A549 (cell line): ENCODE measurements around the gene ORM1. TPM values are rescaled to one million over a fixed set of nuclear protein-coding genes. Genes with fewer than 3 reads are reported as not detected.
A peak's percentile ranks its signal among the peaks of the same experiment; 100 is the strongest.

Experiments
- ATAC-seq, 2 experiments: fragments of 200-7000 bp in 1 of 2; fragments of >200 bp in 1 of 2; cut with Nextera tagmentation in 1 of 2; cut with Tn5 transposase in 1 of 2; 3 replicates each; pipeline versions ENCODE4 v1.8.0 to v1.9.1; 2018 to 2020; ENCODE audit warnings: mild to moderate bottlenecking in 1 of 2, moderate library complexity in 1 of 2
- CTCF ChIA-PET: fragments of 300-600 bp; sonication (Branson Sonifier 250); formaldehyde crosslinking; extraction: SDS; loops from one replicate; lab custom pipeline; 2021; ENCODE audit warnings: antibody characterized with exemption, inconsistent platforms; lab: Yijun Ruan, JAX
- POLR2A ChIA-PET: fragments of 350-600 bp; formaldehyde crosslinking; extraction: SDS; loops from one replicate; lab custom pipeline; 2021; ENCODE audit warnings: antibody characterized with exemption, inconsistent platforms; lab: Yijun Ruan, JAX
- DNase-seq, 2 experiments: peaks; one replicate each; pipeline versions ENCODE4 v3.0.0 to v3.0.0-alpha.2; 2011 to 2016; ENCODE audit warnings: low read depth in 1 of 2, low spot score in 1 of 2
- FAIRE-seq: peaks from 2 replicates; lab custom pipeline; 2011; peaks lifted over from hg19 to GRCh38; lab: Jason Lieb, UNC
- H3K27ac ChIP-seq, 2 experiments: fragments of >200 bp; sonication (Bioruptor Twin); formaldehyde crosslinking; 3 replicates each; pipeline ENCODE4 v1.5.1; 2016 to 2017
- H3K4me1 ChIP-seq: fragments of >200 bp; sonication (Bioruptor Twin); formaldehyde crosslinking; 3 replicates; pipeline ENCODE4 v1.6.1; 2016
- H3K4me2 ChIP-seq: fragments of >200 bp; sonication (Bioruptor Twin); formaldehyde crosslinking; 3 replicates; pipeline ENCODE4 v1.6.1; 2016
- H3K4me3 ChIP-seq: fragments of >200 bp; sonication (Bioruptor Twin); formaldehyde crosslinking; 3 replicates; pipeline ENCODE4 v1.5.1; 2016
- H3K9me3 ChIP-seq: fragments of >200 bp; sonication (Bioruptor Twin); formaldehyde crosslinking; 3 replicates; pipeline ENCODE4 v1.6.1; 2016
- BHLHE40 ChIP-seq: IDR thresholded peaks from 2 replicates; pipeline ENCODE4 v1.6.1; 2012; ENCODE audit warnings: low read depth, low read length, inconsistent platforms
- CEBPB ChIP-seq, 2 experiments: fragments of >200 bp in 1 of 2; sonication (Bioruptor Twin) in 1 of 2; formaldehyde crosslinking in 1 of 2; IDR thresholded peaks; 2 replicates each; pipeline ENCODE4 v1.6.1; 2012 to 2016
- CHD2 ChIP-seq: fragments of 150-350 bp; IDR thresholded peaks from 2 replicates; pipeline ENCODE4 v1.6.1; 2014; ENCODE audit warnings: low read length; ENCODE audit not compliant: partially characterized antibody
- EP300 ChIP-seq, 2 experiments: fragments of >200 bp; sonication (Bioruptor Twin); formaldehyde crosslinking; IDR thresholded peaks; 2 replicates in 1 of 2; 3 replicates in 1 of 2; pipeline ENCODE4 v1.6.1; 2016 to 2017
- HOXB13 ChIP-seq: fragments of 250-450 bp; sonication (Bioruptor Pico); IDR thresholded peaks from 2 replicates; pipeline ENCODE4 v1.5.0; 2020; ENCODE audit warnings: low read depth, mild to moderate bottlenecking, moderate library complexity
- JUNB ChIP-seq: fragments of >200 bp; sonication (Bioruptor Twin); formaldehyde crosslinking; IDR thresholded peaks from 2 replicates; pipeline ENCODE4 v1.6.1; 2016
- MAFK ChIP-seq: fragments of 450-650 bp; IDR thresholded peaks from 2 replicates; pipeline ENCODE4 v1.6.1; 2014; ENCODE audit not compliant: partially characterized antibody
- MYC ChIP-seq: IDR thresholded peaks from 2 replicates; pipeline ENCODE4 v1.6.1; 2012; ENCODE audit warnings: mild to moderate bottlenecking, inconsistent platforms, low read length, improper control_type of control experiment, borderline replicate concordance
- ZFP36 ChIP-seq: fragments of 450-650 bp; IDR thresholded peaks from 2 replicates; pipeline ENCODE4 v1.6.1; 2014; ENCODE audit warnings: borderline replicate concordance; ENCODE audit not compliant: partially characterized antibody
- WGBS: methylation state at CpG from one replicate; pipeline ENCODE4 v1.1.6; 2017; ENCODE audit errors: missing lambda C conversion rate; 5-methylcytosine and 5-hydroxymethylcytosine counted together
- polyA plus RNA-seq, 4 experiments: library from polyadenylated mRNA; depleted of rRNA in 3 of 4; stranded (reverse); fragments of >200 nt; fragmentation: RNase III in 1 of 4; extraction: RNeasy Plus Mini Kit Qiagen cat#74134 plus additional on column Dnase treatment in 1 of 4; gene quantifications; 2 replicates in 3 of 4; 3 replicates in 1 of 4; pipeline ENCODE4 v1.2.3, GENCODE V29; 2011 to 2017
- TF ChIP-seq, protein P1 (sequence below): fragments of >200 bp; sonication (Bioruptor Twin); formaldehyde crosslinking; IDR thresholded peaks from 3 replicates; pipeline ENCODE4 v1.6.1; 2016
- TF ChIP-seq, protein P2 (sequence below): fragments of 450-650 bp; IDR thresholded peaks from 2 replicates; pipeline ENCODE4 v1.6.1; 2014; ENCODE audit warnings: antibody characterized with exemption
- TF ChIP-seq, protein P3 (sequence below): IDR thresholded peaks from 2 replicates; pipeline ENCODE4 v1.6.1; 2012; ENCODE audit warnings: low read depth, borderline replicate concordance

The ORM1 gene
- polyA plus RNA-seq, 2 of the 4 experiments (the other 2 are of a cell fraction) = 0.12 to 0.19 TPM

DNA sequence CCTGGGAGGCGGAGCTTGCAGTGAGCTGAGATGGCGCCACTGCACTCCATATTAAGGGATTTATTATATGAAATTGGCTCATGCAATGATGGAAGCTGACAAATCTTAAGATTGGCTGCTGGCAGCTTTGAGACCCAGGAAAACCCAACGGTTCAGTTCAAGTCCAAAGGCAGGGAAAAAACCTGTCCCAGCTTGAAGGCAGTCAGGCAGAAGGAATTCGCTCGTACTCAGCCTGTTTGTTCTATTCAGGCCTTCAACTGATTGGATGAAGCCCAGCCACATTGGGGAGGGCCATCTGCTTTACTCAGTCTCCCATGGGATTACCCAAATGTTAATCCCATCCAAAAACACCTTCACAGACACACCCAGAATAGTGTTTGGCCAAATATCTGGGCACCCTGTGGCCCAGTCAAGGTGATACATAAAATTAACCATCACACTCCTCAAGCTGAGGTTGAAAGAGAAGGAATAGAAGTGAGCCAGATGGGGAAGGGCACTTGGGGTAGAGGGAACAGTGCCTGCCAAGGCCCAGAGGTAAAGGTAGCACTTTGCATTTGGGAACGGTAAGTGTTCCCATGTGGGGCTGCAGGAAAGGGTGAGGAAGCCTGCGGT lies 8.5 kb upstream of the ORM1 start:
- DNase-seq = no peak
- CTCF ChIA-PET = interaction anchor here (0.6 to 3.0 kb wide), 12 partner anchors 10 to 633 kb away, joined by 3 to 17 read pairs (median 4); no protein-coding TSS in a partner anchor
- Histone ChIP-seq H3K4me3 (no peak overlapping the region), H3K9me3 (no peaks in the 10 kb centered on the region), H3K4me1 (peaks cover 7% of the 10 kb centered on the region; the same call in 2 of the 3 replicates), H3K4me2 (no peak overlapping the region)
- TF ChIP-seq ZFP36 = no peak
- TF ChIP-seq, all 56 proteins: peak for 0
- FAIRE-seq (no peak), ATAC-seq (peak in 1 of 2 experiments; percentile 49; a peak in 2 of 6 replicates)
- H3K27ac ChIP-seq = no peak overlapping the region
- 79% methylated on average over 7 of the region's 7 CpGs for WGBS
- POLR2A ChIA-PET = no interaction called here

DNA sequence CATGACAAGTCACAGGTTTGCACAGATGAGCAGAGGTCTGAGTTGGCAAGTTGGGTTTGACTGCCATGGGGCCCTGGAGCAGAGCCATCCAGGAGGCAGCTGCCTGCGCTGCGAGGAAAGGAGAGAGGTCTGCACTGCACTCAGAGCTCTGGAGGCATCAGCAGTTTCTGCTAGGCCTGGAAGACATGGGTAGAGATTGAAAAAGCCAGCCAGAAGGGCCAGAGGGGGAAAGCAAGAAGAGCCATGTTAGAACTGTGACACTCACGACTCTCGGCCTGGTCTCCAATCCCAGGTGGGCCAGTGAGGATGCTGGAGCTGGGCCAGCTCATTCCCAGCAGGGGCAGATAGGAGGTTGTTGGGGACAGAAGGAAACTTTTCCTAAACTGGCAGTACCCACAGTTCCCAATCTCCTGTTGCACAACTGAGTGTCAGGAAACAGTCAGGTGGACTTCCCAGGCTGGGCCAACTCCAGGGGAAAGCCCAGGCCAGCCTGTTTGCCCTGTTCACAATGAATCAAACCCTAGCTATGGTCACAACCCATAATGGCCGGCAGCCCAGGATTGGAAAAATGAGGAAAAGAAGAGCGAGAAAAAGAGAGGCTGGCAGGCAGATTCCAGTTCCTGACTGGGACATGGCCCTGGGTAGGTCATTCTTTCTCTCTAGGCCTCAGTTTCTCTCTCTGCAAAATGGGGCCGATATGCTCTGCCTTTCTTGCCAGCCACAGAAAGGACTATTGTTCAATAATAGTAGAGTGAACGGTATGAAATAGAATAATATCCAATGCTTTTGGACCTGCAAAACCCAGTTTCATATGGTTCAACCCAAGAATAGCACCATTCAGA lies 7.8 kb upstream of the ORM1 start:
- POLR2A ChIA-PET = no interaction called here
- Histone ChIP-seq H3K4me3 (no peak overlapping the region), H3K4me2 (no peak overlapping the region), H3K9me3 (no peaks in the 10 kb centered on the region), H3K4me1 (peaks cover 7% of the 10 kb centered on the region; the same call in 2 of the 3 replicates), H3K27ac (no peak overlapping the region)
- DNase-seq = no peak
- CTCF ChIA-PET = interaction anchor here (0.6 to 3.0 kb wide), 8 partner anchors 24 to 633 kb away, joined by 3 to 17 read pairs (median 4); no protein-coding TSS in a partner anchor
- ATAC-seq = peak; percentile 25 to 34; a peak in 3 of 6 replicates
- TF ChIP-seq, protein P1, sequence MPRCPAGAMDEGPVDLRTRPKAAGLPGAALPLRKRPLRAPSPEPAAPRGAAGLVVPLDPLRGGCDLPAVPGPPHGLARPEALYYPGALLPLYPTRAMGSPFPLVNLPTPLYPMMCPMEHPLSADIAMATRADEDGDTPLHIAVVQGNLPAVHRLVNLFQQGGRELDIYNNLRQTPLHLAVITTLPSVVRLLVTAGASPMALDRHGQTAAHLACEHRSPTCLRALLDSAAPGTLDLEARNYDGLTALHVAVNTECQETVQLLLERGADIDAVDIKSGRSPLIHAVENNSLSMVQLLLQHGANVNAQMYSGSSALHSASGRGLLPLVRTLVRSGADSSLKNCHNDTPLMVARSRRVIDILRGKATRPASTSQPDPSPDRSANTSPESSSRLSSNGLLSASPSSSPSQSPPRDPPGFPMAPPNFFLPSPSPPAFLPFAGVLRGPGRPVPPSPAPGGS = no peak
- TF ChIP-seq MAFK = no peak
- TF ChIP-seq, protein P2, sequence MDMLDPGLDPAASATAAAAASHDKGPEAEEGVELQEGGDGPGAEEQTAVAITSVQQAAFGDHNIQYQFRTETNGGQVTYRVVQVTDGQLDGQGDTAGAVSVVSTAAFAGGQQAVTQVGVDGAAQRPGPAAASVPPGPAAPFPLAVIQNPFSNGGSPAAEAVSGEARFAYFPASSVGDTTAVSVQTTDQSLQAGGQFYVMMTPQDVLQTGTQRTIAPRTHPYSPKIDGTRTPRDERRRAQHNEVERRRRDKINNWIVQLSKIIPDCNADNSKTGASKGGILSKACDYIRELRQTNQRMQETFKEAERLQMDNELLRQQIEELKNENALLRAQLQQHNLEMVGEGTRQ = no peak
- no peak for TF ChIP-seq CEBPB (IDR thresholded peaks at IDR 0.05)
- TF ChIP-seq, protein P3, sequence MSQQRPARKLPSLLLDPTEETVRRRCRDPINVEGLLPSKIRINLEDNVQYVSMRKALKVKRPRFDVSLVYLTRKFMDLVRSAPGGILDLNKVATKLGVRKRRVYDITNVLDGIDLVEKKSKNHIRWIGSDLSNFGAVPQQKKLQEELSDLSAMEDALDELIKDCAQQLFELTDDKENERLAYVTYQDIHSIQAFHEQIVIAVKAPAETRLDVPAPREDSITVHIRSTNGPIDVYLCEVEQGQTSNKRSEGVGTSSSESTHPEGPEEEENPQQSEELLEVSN = no peak
- TF ChIP-seq JUNB = no peak
- no peak for TF ChIP-seq MYC
- no peak for TF ChIP-seq EP300 (IDR thresholded peaks at IDR 0.05)
- no peak for TF ChIP-seq CHD2
- no peak for TF ChIP-seq HOXB13 (CRISPR knock-in tag)
- 84% methylated on average over 8 of the region's 8 CpGs for WGBS
- no peak for FAIRE-seq

DNA sequence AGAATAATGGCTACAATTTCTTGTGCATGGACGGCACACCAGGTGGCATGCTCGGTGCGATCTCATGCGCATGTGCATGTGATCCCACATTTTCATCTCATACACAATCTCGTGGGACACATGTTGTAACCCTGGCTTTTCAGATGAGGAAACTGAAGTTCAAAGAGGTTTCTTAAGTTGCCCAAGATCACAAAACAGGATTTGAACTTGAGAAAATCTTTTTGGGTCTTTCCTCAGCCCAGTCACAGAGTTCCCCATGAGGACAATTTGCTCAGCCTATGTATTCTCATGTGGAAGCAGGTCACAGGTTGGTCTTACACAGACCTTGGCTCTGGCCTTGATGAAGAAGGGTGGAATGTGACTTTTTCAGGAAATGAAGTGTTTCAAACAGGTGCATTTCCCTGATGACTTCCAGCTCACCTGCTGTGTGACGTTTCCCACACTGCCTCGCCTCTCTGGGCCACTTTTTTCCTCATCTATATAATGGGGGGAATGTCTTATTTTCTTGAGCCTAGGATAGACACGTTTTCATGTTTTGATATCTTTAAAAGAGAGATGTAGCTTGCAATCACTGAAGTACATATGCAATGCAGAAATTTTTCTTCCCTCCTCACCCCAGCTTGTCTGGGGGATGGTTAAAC lies 7.1 kb upstream of the ORM1 start:
- no peak overlapping the region for H3K4me2 ChIP-seq
- no peaks in the 10 kb centered on the region for H3K9me3 ChIP-seq
- H3K4me3 ChIP-seq = no peak overlapping the region
- CTCF ChIA-PET = interaction anchor here (1.2 to 3.0 kb wide), 2 partner anchors 25 to 234 kb away, joined by 7 to 17 read pairs; no protein-coding TSS in a partner anchor
- no peak for FAIRE-seq
- no peak overlapping the region for H3K27ac ChIP-seq
- ATAC-seq = no peak
- no peak for TF ChIP-seq BHLHE40
- 72% methylated on average over 8 of the region's 8 CpGs for WGBS
- no peak for DNase-seq
- POLR2A ChIA-PET = no interaction called here
- H3K4me1 ChIP-seq = peaks cover 7% of the 10 kb centered on the region; the same call in 2 of the 3 replicates
